Tibial nerve (tissue), 4 donors: ENCODE measurements around the gene SLC39A6.

Experiments
- EP300 ChIP-seq, 2 donors: sonication (generic); formaldehyde crosslinking; IDR thresholded peaks; one replicate each; pipeline ENCODE4 v1.6.1; 2017; ENCODE audit warnings: antibody characterized with exemption in 2 of 2, mild to moderate bottlenecking in 1 of 2
- POLR2A ChIP-seq, 2 donors: fragments of 450-650 bp; IDR thresholded peaks; one replicate each; pipeline ENCODE4 v1.6.1; 2017; ENCODE audit warnings: antibody characterized with exemption in 2 of 2, mild to moderate bottlenecking in 2 of 2, moderate library complexity in 2 of 2
- TF ChIP-seq, protein P1 (sequence below), 5 experiments: fragments of 200-600 bp in 3 of 5; fragments of 450-650 bp in 2 of 5; sonication (generic) in 3 of 5; IDR thresholded peaks; one replicate each; pipeline ENCODE4 v1.5.1; 2016 to 2019; ENCODE audit warnings: antibody characterized with exemption in 5 of 5, mild to moderate bottlenecking in 3 of 5, moderate library complexity in 2 of 5

- TF ChIP-seq POLR2A (IDR thresholded peaks at IDR 0.05) (no peak), EP300 (IDR thresholded peaks at IDR 0.05) (no peak)
- TF ChIP-seq, protein P1, sequence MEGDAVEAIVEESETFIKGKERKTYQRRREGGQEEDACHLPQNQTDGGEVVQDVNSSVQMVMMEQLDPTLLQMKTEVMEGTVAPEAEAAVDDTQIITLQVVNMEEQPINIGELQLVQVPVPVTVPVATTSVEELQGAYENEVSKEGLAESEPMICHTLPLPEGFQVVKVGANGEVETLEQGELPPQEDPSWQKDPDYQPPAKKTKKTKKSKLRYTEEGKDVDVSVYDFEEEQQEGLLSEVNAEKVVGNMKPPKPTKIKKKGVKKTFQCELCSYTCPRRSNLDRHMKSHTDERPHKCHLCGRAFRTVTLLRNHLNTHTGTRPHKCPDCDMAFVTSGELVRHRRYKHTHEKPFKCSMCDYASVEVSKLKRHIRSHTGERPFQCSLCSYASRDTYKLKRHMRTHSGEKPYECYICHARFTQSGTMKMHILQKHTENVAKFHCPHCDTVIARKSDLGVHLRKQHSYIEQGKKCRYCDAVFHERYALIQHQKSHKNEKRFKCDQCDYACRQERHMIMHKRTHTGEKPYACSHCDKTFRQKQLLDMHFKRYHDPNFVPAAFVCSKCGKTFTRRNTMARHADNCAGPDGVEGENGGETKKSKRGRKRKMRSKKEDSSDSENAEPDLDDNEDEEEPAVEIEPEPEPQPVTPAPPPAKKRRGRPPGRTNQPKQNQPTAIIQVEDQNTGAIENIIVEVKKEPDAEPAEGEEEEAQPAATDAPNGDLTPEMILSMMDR (IDR thresholded peaks at IDR 0.05): no peak
These were observed 20.9 kb downstream of the SLC39A6 start for GRCh38 chr18:36108196-36108595.
